Gastrocnemius medialis (tissue), 4 donors: ENCODE data around the gene TUBAL3.

ENCODE experiments used
- POLR2A ChIP-seq, 2 donors: fragments of 450-650 bp; IDR thresholded peaks; one replicate each; pipeline ENCODE4 v1.6.1; 2017; ENCODE audit warnings: antibody characterized with exemption in 2 of 2, mild to moderate bottlenecking in 2 of 2, moderate library complexity in 2 of 2
- TF ChIP-seq, protein P1 (sequence below), 5 experiments: fragments of 450-650 bp in 3 of 5; fragments of 200-600 bp in 2 of 5; sonication (generic) in 2 of 5; IDR thresholded peaks in 4 of 5; conservative IDR thresholded peaks in 1 of 5; 1 replicate in 4 of 5; 2 replicates in 1 of 5; pipeline ENCODE4 v1.5.1; 2016 to 2019; ENCODE audit warnings: antibody characterized with exemption in 5 of 5, mild to moderate bottlenecking in 3 of 5, moderate library complexity in 3 of 5

DNA sequence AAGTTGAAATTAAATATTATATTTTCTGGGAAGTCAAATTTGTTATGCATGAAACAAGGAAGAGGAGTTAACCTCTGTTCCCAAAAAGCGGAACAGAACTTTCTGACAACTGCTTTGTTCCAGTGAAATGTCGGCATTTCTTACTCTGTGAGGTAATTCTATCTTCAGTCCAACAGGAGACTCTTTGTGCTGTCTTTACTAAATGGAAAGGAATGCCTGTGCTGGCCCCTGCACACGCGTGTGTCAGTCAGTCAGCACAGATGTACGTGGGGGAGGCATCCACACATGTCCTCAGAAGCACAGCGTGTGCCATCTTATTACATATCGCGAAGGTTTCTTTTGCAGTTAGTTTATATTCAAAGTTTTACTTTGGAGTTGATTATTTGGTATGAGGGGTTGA, 45.2 kb upstream of the TUBAL3 start:
- TF ChIP-seq, protein P1, sequence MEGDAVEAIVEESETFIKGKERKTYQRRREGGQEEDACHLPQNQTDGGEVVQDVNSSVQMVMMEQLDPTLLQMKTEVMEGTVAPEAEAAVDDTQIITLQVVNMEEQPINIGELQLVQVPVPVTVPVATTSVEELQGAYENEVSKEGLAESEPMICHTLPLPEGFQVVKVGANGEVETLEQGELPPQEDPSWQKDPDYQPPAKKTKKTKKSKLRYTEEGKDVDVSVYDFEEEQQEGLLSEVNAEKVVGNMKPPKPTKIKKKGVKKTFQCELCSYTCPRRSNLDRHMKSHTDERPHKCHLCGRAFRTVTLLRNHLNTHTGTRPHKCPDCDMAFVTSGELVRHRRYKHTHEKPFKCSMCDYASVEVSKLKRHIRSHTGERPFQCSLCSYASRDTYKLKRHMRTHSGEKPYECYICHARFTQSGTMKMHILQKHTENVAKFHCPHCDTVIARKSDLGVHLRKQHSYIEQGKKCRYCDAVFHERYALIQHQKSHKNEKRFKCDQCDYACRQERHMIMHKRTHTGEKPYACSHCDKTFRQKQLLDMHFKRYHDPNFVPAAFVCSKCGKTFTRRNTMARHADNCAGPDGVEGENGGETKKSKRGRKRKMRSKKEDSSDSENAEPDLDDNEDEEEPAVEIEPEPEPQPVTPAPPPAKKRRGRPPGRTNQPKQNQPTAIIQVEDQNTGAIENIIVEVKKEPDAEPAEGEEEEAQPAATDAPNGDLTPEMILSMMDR (IDR thresholded peaks at IDR 0.05 in 4 of 5, conservative IDR thresholded peaks at IDR 0.05 in 1 of 5), result no peak
- peak in 1 of 2 donors; percentile 16 for TF ChIP-seq POLR2A (IDR thresholded peaks at IDR 0.05)
